ENCODE data around the gene POU2F1. TPM values are rescaled to one million over a fixed set of nuclear protein-coding genes. Genes with fewer than 3 reads are reported as not detected.

POU2F1 gene
- total RNA-seq, 3 donors from 2014 or later, result 20.0 to 29.0 (median 21.0) TPM

GRCh38 chr1:167423684-167424619, 203.3 kb downstream of the POU2F1 start:
- no peak overlapping the region for H3K27ac ChIP-seq
- DNase-seq (ENCODE audit: low spot score in 2 of 2), result no peak
- H3K27me3 ChIP-seq, result no peaks in the 10 kb centered on the region
- no peaks in the 10 kb centered on the region for H3K36me3 ChIP-seq
- intact Hi-C loops (cut with DNase I; ENCODE audit: low total_unique reads), result no loop called here
- no peaks in the 10 kb centered on the region for H3K9me3 ChIP-seq
- TF ChIP-seq, protein P1, sequence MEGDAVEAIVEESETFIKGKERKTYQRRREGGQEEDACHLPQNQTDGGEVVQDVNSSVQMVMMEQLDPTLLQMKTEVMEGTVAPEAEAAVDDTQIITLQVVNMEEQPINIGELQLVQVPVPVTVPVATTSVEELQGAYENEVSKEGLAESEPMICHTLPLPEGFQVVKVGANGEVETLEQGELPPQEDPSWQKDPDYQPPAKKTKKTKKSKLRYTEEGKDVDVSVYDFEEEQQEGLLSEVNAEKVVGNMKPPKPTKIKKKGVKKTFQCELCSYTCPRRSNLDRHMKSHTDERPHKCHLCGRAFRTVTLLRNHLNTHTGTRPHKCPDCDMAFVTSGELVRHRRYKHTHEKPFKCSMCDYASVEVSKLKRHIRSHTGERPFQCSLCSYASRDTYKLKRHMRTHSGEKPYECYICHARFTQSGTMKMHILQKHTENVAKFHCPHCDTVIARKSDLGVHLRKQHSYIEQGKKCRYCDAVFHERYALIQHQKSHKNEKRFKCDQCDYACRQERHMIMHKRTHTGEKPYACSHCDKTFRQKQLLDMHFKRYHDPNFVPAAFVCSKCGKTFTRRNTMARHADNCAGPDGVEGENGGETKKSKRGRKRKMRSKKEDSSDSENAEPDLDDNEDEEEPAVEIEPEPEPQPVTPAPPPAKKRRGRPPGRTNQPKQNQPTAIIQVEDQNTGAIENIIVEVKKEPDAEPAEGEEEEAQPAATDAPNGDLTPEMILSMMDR (IDR thresholded peaks at IDR 0.05), result no peak
- no peak for TF ChIP-seq POLR2AphosphoS5 (IDR thresholded peaks at IDR 0.05)
- TF ChIP-seq POLR2A (IDR thresholded peaks at IDR 0.05), result no peak
- no peaks in the 10 kb centered on the region for H3K4me1 ChIP-seq
- no peak overlapping the region for H3K4me3 ChIP-seq

- DNase-seq (ENCODE audit: low spot score in 2 of 2), result no peak
- no peaks in the 10 kb centered on the region for H3K9me3 ChIP-seq
- no peaks in the 10 kb centered on the region for H3K36me3 ChIP-seq
- no peak overlapping the region for H3K4me3 ChIP-seq
- H3K27ac ChIP-seq, result no peak overlapping the region
- no peak for TF ChIP-seq POLR2AphosphoS5 (IDR thresholded peaks at IDR 0.05)
- TF ChIP-seq, protein P1 (IDR thresholded peaks at IDR 0.05), result no peak
- TF ChIP-seq POLR2A (IDR thresholded peaks at IDR 0.05), result no peak
- no peaks in the 10 kb centered on the region for H3K4me1 ChIP-seq
- H3K27me3 ChIP-seq, result no peaks in the 10 kb centered on the region
- intact Hi-C loops (cut with DNase I; ENCODE audit: low total_unique reads), result no loop called here
Observed at GRCh38 chr1:167425482-167425881, 204.8 kb downstream of the POU2F1 start.

- no peak for DNase-seq (ENCODE audit: low spot score in 2 of 2)
- Histone ChIP-seq H3K4me3 (no peak overlapping the region), H3K36me3 (no peaks in the 10 kb centered on the region), H3K27ac (no peak overlapping the region), H3K4me1 (no peaks in the 10 kb centered on the region), H3K27me3 (no peaks in the 10 kb centered on the region), H3K9me3 (no peaks in the 10 kb centered on the region)
- no peak for TF ChIP-seq POLR2A (IDR thresholded peaks at IDR 0.05)
- TF ChIP-seq, protein P1 (IDR thresholded peaks at IDR 0.05), result no peak
- TF ChIP-seq POLR2AphosphoS5 (IDR thresholded peaks at IDR 0.05), result no peak
- intact Hi-C loops (cut with DNase I; ENCODE audit: low total_unique reads), result no loop called here
Observed at GRCh38 chr1:167426716-167427115, 206.0 kb downstream of the POU2F1 start.

DNA sequence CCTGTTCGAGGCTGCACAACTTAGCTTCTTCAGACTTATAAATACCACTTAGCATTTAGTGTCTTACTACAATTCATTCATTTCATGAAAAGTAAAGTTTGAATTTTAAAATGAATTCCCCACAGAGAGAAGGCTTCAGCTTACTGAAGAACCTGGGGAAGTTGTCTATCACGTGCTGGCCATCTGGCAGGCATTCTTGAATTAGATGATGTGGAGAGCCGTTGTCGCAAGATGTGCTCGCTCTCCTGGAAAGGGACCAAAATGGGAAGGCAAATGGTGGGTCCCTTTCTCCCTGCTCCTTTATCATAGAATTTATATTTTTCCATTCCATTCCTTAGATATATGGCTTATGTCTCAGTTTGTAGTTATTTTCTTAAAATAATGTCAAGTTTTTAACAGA, 207.2 kb downstream of the POU2F1 start:
- Histone ChIP-seq H3K36me3 (no peaks in the 10 kb centered on the region), H3K4me3 (no peak overlapping the region), H3K27ac (peak overlapping the region in 1 of 2 donors; percentile 59), H3K4me1 (no peaks in the 10 kb centered on the region), H3K9me3 (no peaks in the 10 kb centered on the region), H3K27me3 (no peaks in the 10 kb centered on the region)
- no peak for DNase-seq (ENCODE audit: low spot score in 2 of 2)
- intact Hi-C loops (cut with DNase I; ENCODE audit: low total_unique reads), result no loop called here
- TF ChIP-seq, protein P1 (IDR thresholded peaks at IDR 0.05), result no peak
- TF ChIP-seq POLR2AphosphoS5 (IDR thresholded peaks at IDR 0.05) (no peak), POLR2A (IDR thresholded peaks at IDR 0.05) (no peak)

DNA sequence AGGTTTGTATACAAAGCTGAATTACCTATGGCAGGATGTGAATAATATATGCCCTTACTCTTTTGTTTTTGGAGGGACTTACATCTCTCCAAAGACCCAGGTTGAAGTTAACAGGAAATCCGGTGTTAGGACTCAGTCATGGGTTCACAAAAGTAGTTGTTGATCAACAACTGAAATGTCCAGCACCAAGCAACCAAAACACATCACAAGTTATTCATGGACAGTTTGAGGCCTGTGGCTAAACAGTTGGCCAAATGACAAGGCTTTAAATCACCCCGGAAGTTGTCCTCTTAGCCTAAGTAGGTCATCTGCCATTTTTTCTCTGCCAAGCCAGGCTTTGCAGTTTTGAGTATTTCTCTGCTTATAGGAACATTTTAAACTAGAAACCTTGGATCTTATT, 207.7 kb downstream of the POU2F1 start:
- Histone ChIP-seq H3K27me3 (no peaks in the 10 kb centered on the region), H3K9me3 (no peaks in the 10 kb centered on the region), H3K4me1 (no peaks in the 10 kb centered on the region), H3K4me3 (no peak overlapping the region), H3K27ac (peak overlapping the region in 1 of 2 donors; percentile 59), H3K36me3 (no peaks in the 10 kb centered on the region)
- intact Hi-C loops (cut with DNase I; ENCODE audit: low total_unique reads), result no loop called here
- TF ChIP-seq POLR2A (IDR thresholded peaks at IDR 0.05), result no peak
- TF ChIP-seq, protein P1 (IDR thresholded peaks at IDR 0.05), result no peak
- DNase-seq (ENCODE audit: low spot score in 2 of 2), result no peak
